ENCODE results near the gene MRAS. TPM values are rescaled to one million over a fixed set of nuclear protein-coding genes. Genes with fewer than 3 reads are reported as not detected.

MRAS gene
- total RNA-seq, 1 experiment from 2014 or later: 2.4 TPM

DNA sequence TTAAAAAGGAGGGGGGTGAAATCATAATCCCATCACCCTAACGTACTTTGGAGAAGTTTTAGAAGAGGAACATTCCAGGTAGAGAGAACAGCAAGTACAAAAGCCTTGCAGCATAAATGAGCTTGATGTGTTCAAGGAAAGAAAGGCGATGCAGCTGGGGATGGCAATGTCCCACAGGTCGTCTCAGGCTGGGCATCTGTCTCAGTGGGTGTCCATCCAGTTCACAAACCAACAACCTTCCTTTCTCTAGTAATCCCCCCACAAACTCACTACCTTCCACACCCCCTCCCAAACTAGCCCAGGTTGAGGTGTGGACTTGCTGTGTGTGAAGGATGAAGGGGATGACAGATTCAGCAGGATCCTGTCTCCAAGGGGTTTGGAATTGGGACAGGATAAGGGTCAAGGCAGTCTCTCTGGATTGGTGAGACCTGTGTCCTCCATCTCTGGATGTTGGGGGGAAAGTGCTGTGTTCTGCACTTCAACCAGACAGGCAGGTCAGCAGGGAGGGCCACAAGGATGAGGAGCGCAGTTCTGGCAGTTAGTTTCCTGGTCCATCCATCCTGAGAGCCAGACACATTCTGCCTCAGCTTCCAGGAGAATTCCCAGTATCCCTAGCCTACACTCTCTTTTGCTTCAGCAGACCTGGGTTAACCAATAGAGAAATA is 84.3 kb downstream of the MRAS start:
- peaks cover 6% of the 10 kb centered on the region; the same call in 1 of the 2 replicates for H3K9me3 ChIP-seq (ENCODE audit: insufficient read depth, low read depth)
- ChIA-PET POLR2A (ENCODE audit: unreplicated experiment) (no interaction called here), CTCF (no interaction called here)
- H3K4me3 ChIP-seq: no peak overlapping the region
- intact Hi-C loops (cut with micrococcal nuclease; ENCODE audit: unreplicated experiment): loop anchor here (5.0 kb wide), 1 partner anchor 160 kb away; the partner anchor contains the start of gene CEP70
- H2AFZ ChIP-seq: no peak overlapping the region
- TF ChIP-seq, protein P1, sequence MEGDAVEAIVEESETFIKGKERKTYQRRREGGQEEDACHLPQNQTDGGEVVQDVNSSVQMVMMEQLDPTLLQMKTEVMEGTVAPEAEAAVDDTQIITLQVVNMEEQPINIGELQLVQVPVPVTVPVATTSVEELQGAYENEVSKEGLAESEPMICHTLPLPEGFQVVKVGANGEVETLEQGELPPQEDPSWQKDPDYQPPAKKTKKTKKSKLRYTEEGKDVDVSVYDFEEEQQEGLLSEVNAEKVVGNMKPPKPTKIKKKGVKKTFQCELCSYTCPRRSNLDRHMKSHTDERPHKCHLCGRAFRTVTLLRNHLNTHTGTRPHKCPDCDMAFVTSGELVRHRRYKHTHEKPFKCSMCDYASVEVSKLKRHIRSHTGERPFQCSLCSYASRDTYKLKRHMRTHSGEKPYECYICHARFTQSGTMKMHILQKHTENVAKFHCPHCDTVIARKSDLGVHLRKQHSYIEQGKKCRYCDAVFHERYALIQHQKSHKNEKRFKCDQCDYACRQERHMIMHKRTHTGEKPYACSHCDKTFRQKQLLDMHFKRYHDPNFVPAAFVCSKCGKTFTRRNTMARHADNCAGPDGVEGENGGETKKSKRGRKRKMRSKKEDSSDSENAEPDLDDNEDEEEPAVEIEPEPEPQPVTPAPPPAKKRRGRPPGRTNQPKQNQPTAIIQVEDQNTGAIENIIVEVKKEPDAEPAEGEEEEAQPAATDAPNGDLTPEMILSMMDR (conservative IDR thresholded peaks at IDR 0.05): no peak
- TF ChIP-seq EZH2 (IDR thresholded peaks at IDR 0.05; ENCODE audit: low read depth): no peak
- no peaks in the 10 kb centered on the region for H4K20me1 ChIP-seq (ENCODE audit: insufficient read depth)
- no peaks in the 10 kb centered on the region for H3K79me2 ChIP-seq (ENCODE audit: low read depth)
- H3K9me2 ChIP-seq (ENCODE audit: insufficient read depth): no peaks in the 10 kb centered on the region
- BruUV-seq (replicated peaks): no TSS peak
- DNase-seq: no peak
- H3K4me2 ChIP-seq: no peak overlapping the region
- H3K36me3 ChIP-seq (ENCODE audit: low read depth): no peaks in the 10 kb centered on the region
- H3F3A ChIP-seq (ENCODE audit: insufficient read depth, low read depth): peaks cover 8% of the 10 kb centered on the region
- no peak overlapping the region for H3K27ac ChIP-seq
- H3K4me1 ChIP-seq (replicated peaks; ENCODE audit: insufficient read depth): no peaks in the 10 kb centered on the region
- H3K27me3 ChIP-seq (ENCODE audit: insufficient read depth, low read depth): no peaks in the 10 kb centered on the region

DNA sequence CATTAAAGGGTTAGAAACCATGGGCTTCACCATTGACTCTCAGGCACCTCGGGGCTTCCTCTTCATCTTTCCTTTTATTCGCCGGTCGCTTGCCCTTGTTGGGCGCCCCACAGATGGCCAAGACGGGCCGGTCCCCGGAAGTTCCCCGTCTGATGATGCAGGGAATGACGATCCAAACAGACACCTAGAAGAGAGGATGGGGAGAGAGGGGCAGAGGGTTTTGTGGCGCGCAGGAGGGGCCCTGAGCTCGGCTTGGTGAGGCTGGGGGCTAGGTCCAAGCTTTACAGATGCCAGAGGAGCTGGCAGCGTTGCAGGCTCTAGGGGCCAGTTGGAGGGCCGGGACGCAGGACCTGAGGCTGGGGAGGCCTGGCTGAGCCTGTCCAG is 85.5 kb downstream of the MRAS start:
- POLR2A ChIA-PET (ENCODE audit: unreplicated experiment): interaction anchor here (0.6 kb wide), 1 partner anchor 64 kb away, joined by 6 read pairs; no protein-coding TSS in a partner anchor
- H2AFZ ChIP-seq: 0 out of 2 replicates have a peak overlapping the region, but pooled peaks have one; percentile 99
- CTCF ChIA-PET: no interaction called here

DNA sequence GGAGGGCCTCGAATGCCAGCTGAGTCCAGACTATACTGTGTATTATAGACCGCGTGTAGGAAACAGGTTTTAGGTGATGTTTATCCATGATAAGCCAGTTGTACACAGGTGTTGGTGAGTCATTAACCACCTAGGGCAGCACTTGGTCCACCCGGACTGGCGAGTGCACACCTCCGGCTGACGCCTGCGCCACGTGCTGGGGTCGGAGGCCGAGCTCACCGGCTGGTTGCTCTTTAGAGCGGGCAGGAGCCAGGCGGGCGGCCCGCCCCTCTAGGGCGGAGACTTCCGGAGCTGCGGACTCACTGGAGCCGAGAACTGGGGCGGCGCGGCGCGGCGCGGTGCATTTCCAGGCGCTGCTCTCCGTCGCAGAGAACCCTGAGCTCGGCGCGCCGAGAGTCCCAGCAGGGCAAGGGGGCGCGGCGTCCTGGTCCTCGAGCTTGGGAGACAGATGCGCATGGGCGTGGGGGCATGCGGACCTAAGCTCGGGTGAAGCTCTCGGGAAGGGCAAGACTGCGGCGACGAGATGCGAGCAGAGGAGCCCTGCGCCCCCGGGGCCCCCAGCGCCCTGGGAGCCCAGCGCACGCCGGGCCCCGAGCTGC is 86.0 kb downstream of the MRAS start, which contains the start of gene ESYT3:
ESYT3 (plus strand) TSS at position 341 of the 599 bp plus-strand sequence; CDS start at position 524, 183 bp downstream.
- Histone ChIP-seq H3K9me3 (ENCODE audit: insufficient read depth, low read depth) (peaks cover 6% of the 10 kb centered on the region; the same call in 1 of the 2 replicates), H3K9me2 (ENCODE audit: insufficient read depth) (no peaks in the 10 kb centered on the region), H3K36me3 (ENCODE audit: low read depth) (no peaks in the 10 kb centered on the region), H4K20me1 (ENCODE audit: insufficient read depth) (no peaks in the 10 kb centered on the region), H3K4me3 (peak within 1 kb of the TSS; percentile 77), H3K27ac (no peak within 1 kb of the TSS), H3K4me1 (replicated peaks; ENCODE audit: insufficient read depth) (no peaks in the 10 kb centered on the region), H3K79me2 (ENCODE audit: low read depth) (no peaks in the 10 kb centered on the region), H3K27me3 (ENCODE audit: insufficient read depth, low read depth) (no peaks in the 10 kb centered on the region), H3K4me2 (peak within 1 kb of the TSS; percentile 99), H2AFZ (peak within 1 kb of the TSS; percentile 99), H3F3A (ENCODE audit: insufficient read depth, low read depth) (peaks cover 8% of the 10 kb centered on the region)
- POLR2A ChIA-PET (ENCODE audit: unreplicated experiment): interaction anchor here (0.5 to 0.6 kb wide), 4 partner anchors 64 to 260 kb away, joined by 3 to 6 read pairs (median 4); partner anchors contain the start of gene DBR1
- BruUV-seq (replicated peaks): no TSS peak
- intact Hi-C loops (cut with micrococcal nuclease; ENCODE audit: unreplicated experiment): loop anchor here (1.0 to 5.0 kb wide), 2 partner anchors 8 to 158 kb away; partner anchors contain the start of gene CEP70
- CTCF ChIA-PET: interaction anchor here (1.0 kb wide), 1 partner anchor 489 kb away, joined by 3 read pairs; no protein-coding TSS in a partner anchor
- TF ChIP-seq, protein P1 (conservative IDR thresholded peaks at IDR 0.05): no peak
- TF ChIP-seq EZH2 (IDR thresholded peaks at IDR 0.05; ENCODE audit: low read depth): no peak
- peak; percentile 94 to 95 for DNase-seq

More for the DNA sequence above, 85.5 kb downstream of the MRAS start:
- Histone ChIP-seq H3K4me1 (replicated peaks; ENCODE audit: insufficient read depth) (no peaks in the 10 kb centered on the region), H3K9me2 (ENCODE audit: insufficient read depth) (no peaks in the 10 kb centered on the region), H3K4me2 (peak overlapping the region; percentile 99), H3K36me3 (ENCODE audit: low read depth) (no peaks in the 10 kb centered on the region), H3K27me3 (ENCODE audit: insufficient read depth, low read depth) (no peaks in the 10 kb centered on the region), H3K9me3 (ENCODE audit: insufficient read depth, low read depth) (peaks cover 6% of the 10 kb centered on the region; the same call in 1 of the 2 replicates), H4K20me1 (ENCODE audit: insufficient read depth) (no peaks in the 10 kb centered on the region), H3K4me3 (peak overlapping the region; percentile 77; the same call in 1 of the 2 replicates), H3K79me2 (ENCODE audit: low read depth) (no peaks in the 10 kb centered on the region), H3K27ac (no peak overlapping the region), H3F3A (ENCODE audit: insufficient read depth, low read depth) (peaks cover 8% of the 10 kb centered on the region)
- BruUV-seq (replicated peaks): no TSS peak
- no peak for TF ChIP-seq EZH2 (IDR thresholded peaks at IDR 0.05; ENCODE audit: low read depth)
- TF ChIP-seq, protein P1 (conservative IDR thresholded peaks at IDR 0.05): no peak
- intact Hi-C loops (cut with micrococcal nuclease; ENCODE audit: unreplicated experiment): loop anchor here (1.0 to 5.0 kb wide), 2 partner anchors 8 to 158 kb away; partner anchors contain the start of gene CEP70
- DNase-seq: no peak
